Immature natural killer cell (primary cell): Measurements from ENCODE around the gene LBX2. TPM values are rescaled to one million over a fixed set of nuclear protein-coding genes. Genes with fewer than 3 reads are reported as not detected.

Experiments
- DNase-seq, 3 donors: peaks; one replicate each; pipeline ENCODE4 v3.0.0; 2022; ENCODE audit warnings: mixed read lengths in 1 of 3
- H3K27ac Mint-ChIP-seq, 6 donors: one replicate each; pipeline ENCODE4 v1.8.0; 2020; ENCODE audit warnings: mixed read lengths in 6 of 6, mild to moderate bottlenecking in 5 of 6, inconsistent platforms in 4 of 6, moderate library complexity in 3 of 6
- H3K27me3 Mint-ChIP-seq, 3 donors: one replicate each; pipeline ENCODE4 v1.8.0; 2020 to 2021; ENCODE audit warnings: low read depth in 3 of 3, mild to moderate bottlenecking in 3 of 3, mixed read lengths in 3 of 3, moderate library complexity in 3 of 3, inconsistent platforms in 1 of 3
- H3K36me3 Mint-ChIP-seq, 3 donors: one replicate each; pipeline ENCODE4 v1.8.0; 2020; ENCODE audit warnings: mixed read lengths in 3 of 3, inconsistent platforms in 2 of 3, mild to moderate bottlenecking in 2 of 3
- H3K4me1 Mint-ChIP-seq, 2 donors: one replicate each; pipeline ENCODE4 v1.8.0; 2020; ENCODE audit warnings: inconsistent platforms in 2 of 2, mild to moderate bottlenecking in 2 of 2, mixed read lengths in 2 of 2, moderate library complexity in 1 of 2
- H3K4me3 Mint-ChIP-seq, 5 donors: one replicate each; pipeline ENCODE4 v1.8.0; 2020; ENCODE audit warnings: mild to moderate bottlenecking in 5 of 5, mixed read lengths in 5 of 5, inconsistent platforms in 3 of 5, moderate library complexity in 3 of 5
- H3K9me3 Mint-ChIP-seq, 6 donors: one replicate each; pipeline ENCODE4 v1.8.0; 2020; ENCODE audit warnings: mild to moderate bottlenecking in 6 of 6, mixed read lengths in 6 of 6, inconsistent platforms in 4 of 6, moderate library complexity in 3 of 6
- polyA plus RNA-seq, 3 donors: library from polyadenylated mRNA; unstranded; fragments of 300-500 nt; fragmentation: Illumina TruSeq; gene quantifications; one replicate each; pipeline ENCODE4 v1.2.3, GENCODE V29; 2021

Gene LBX2
- polyA plus RNA-seq, 3 donors from 2014 or later, result not detected

- H3K4me3 Mint-ChIP-seq, result peak overlapping the region in 4 of 5 donors; percentile 42 to 87 (median 52)
- peaks cover 5 to 16% (median 13%) of the 10 kb centered on the region in 3 donors for H3K36me3 Mint-ChIP-seq
- H3K9me3 Mint-ChIP-seq, result no peaks in the 10 kb centered on the region
- peak overlapping the region in 2 of 6 donors; percentile 35 to 71 for H3K27ac Mint-ChIP-seq
- peaks cover 10 to 25% (median 16%) of the 10 kb centered on the region in 3 donors for H3K27me3 Mint-ChIP-seq
- H3K4me1 Mint-ChIP-seq, result peaks cover 68 to 69% of the 10 kb centered on the region in 2 donors
- DNase-seq, result no peak
Observed at GRCh38 chr2:74505448-74506246, 6.2 kb upstream of the LBX2 start.

GRCh38 chr2:74504591-74504990, 5.2 kb upstream of the LBX2 start:
- H3K4me3 Mint-ChIP-seq, result peak overlapping the region; percentile 82 to 90 (median 86)
- peaks cover 68 to 73% of the 10 kb centered on the region in 2 donors for H3K4me1 Mint-ChIP-seq
- peaks cover 10 to 21% (median 11%) of the 10 kb centered on the region in 3 donors for H3K27me3 Mint-ChIP-seq
- H3K27ac Mint-ChIP-seq, result peak overlapping the region; percentile 28 to 76 (median 56)
- no peak for DNase-seq
- peaks cover 5 to 16% (median 13%) of the 10 kb centered on the region in 3 donors for H3K36me3 Mint-ChIP-seq
- no peaks in the 10 kb centered on the region for H3K9me3 Mint-ChIP-seq

- Mint-ChIP-seq H3K27ac (peak overlapping the region; percentile 51 to 89 (median 80)), H3K27me3 (peaks cover 13 to 24% (median 13%) of the 10 kb centered on the region in 3 donors), H3K9me3 (no peaks in the 10 kb centered on the region), H3K4me3 (peak overlapping the region; percentile 82 to 90 (median 86)), H3K36me3 (peaks cover 5 to 16% (median 13%) of the 10 kb centered on the region in 3 donors), H3K4me1 (peaks cover 73 to 78% of the 10 kb centered on the region in 2 donors)
- DNase-seq, result no peak
Observed at GRCh38 chr2:74503506-74504475, 4.4 kb upstream of the LBX2 start.

- H3K4me3 Mint-ChIP-seq, result peak overlapping the region; percentile 82 to 90 (median 86)
- H3K4me1 Mint-ChIP-seq, result peaks cover 73 to 78% of the 10 kb centered on the region in 2 donors
- peaks cover 5 to 16% (median 13%) of the 10 kb centered on the region in 3 donors for H3K36me3 Mint-ChIP-seq
- peaks cover 16 to 22% (median 16%) of the 10 kb centered on the region in 3 donors for H3K27me3 Mint-ChIP-seq
- H3K27ac Mint-ChIP-seq, result peak overlapping the region; percentile 51 to 89 (median 80)
- no peaks in the 10 kb centered on the region for H3K9me3 Mint-ChIP-seq
- DNase-seq, result peak; percentile 56 to 64 (median 57)
Observed at GRCh38 chr2:74502720-74503505, 3.5 kb upstream of the LBX2 start.

- H3K9me3 Mint-ChIP-seq, result no peaks in the 10 kb centered on the region
- DNase-seq, result no peak
- peak overlapping the region; percentile 39 to 89 (median 78) for H3K27ac Mint-ChIP-seq
- H3K4me1 Mint-ChIP-seq, result peaks cover 73 to 78% of the 10 kb centered on the region in 2 donors
- H3K4me3 Mint-ChIP-seq, result peak overlapping the region; percentile 82 to 90 (median 86)
- peaks cover 3 to 16% (median 13%) of the 10 kb centered on the region in 3 donors for H3K36me3 Mint-ChIP-seq
- peaks cover 12 to 19% (median 13%) of the 10 kb centered on the region in 3 donors for H3K27me3 Mint-ChIP-seq
Observed at GRCh38 chr2:74502147-74502719, 2.8 kb upstream of the LBX2 start.

GRCh38 chr2:74501335-74502071, 2.1 kb upstream of the LBX2 start:
- H3K27ac Mint-ChIP-seq, result peak overlapping the region in 4 of 6 donors; percentile 17 to 83 (median 74)

GRCh38 chr2:74500578-74500946, 1.2 kb upstream of the LBX2 start:
- H3K4me1 Mint-ChIP-seq, result peaks cover 63 to 66% of the 10 kb centered on the region in 2 donors
- H3K4me3 Mint-ChIP-seq, result peak overlapping the region in 4 of 5 donors; percentile 38 to 86 (median 47)
- H3K27ac Mint-ChIP-seq, result no peak overlapping the region
- H3K9me3 Mint-ChIP-seq, result no peaks in the 10 kb centered on the region
- H3K36me3 Mint-ChIP-seq, result peaks cover 0 to 17% (median 10%) of the 10 kb centered on the region in 3 donors
- peaks cover 8 to 15% (median 10%) of the 10 kb centered on the region in 3 donors for H3K27me3 Mint-ChIP-seq
- no peak for DNase-seq

More at GRCh38 chr2:74501335-74502071, 2.1 kb upstream of the LBX2 start:
- DNase-seq, result no peak
- H3K36me3 Mint-ChIP-seq, result peaks cover under 1 to 13% (median 10%) of the 10 kb centered on the region in 3 donors
- H3K4me1 Mint-ChIP-seq, result peaks cover 66 to 71% of the 10 kb centered on the region in 2 donors
- no peaks in the 10 kb centered on the region for H3K9me3 Mint-ChIP-seq
- H3K4me3 Mint-ChIP-seq, result peak overlapping the region; percentile 76 to 90 (median 83)
- H3K27me3 Mint-ChIP-seq, result peaks cover 8 to 15% (median 10%) of the 10 kb centered on the region in 3 donors

- peak overlapping the region; percentile 21 to 86 (median 38) for H3K4me3 Mint-ChIP-seq
- no peak for DNase-seq
- peaks cover 59 to 62% of the 10 kb centered on the region in 2 donors for H3K4me1 Mint-ChIP-seq
- H3K36me3 Mint-ChIP-seq, result peaks cover 0 to 13% (median 8%) of the 10 kb centered on the region in 3 donors
- peaks cover 8 to 15% (median 10%) of the 10 kb centered on the region in 3 donors for H3K27me3 Mint-ChIP-seq
- no peak overlapping the region for H3K27ac Mint-ChIP-seq
- no peaks in the 10 kb centered on the region for H3K9me3 Mint-ChIP-seq
Observed at GRCh38 chr2:74499940-74500577, 656 bp upstream of the LBX2 start.

- Mint-ChIP-seq H3K36me3 (peaks cover 6 to 12% (median 7%) of the 10 kb centered on the region in 3 donors), H3K27ac (peak overlapping the region; percentile 35 to 92 (median 78))
Observed at GRCh38 chr2:74498500-74499266, 720 bp downstream of the LBX2 start.

GRCh38 chr2:74497777-74498499, 1.5 kb downstream of the LBX2 start:
- Mint-ChIP-seq H3K27me3 (peaks cover 5 to 15% (median 11%) of the 10 kb centered on the region in 3 donors), H3K27ac (peak overlapping the region; percentile 35 to 92 (median 78)), H3K9me3 (no peaks in the 10 kb centered on the region), H3K36me3 (peaks cover 6 to 14% (median 10%) of the 10 kb centered on the region in 3 donors), H3K4me3 (peak overlapping the region; percentile 90 to 98 (median 93)), H3K4me1 (peaks cover 38 to 41% of the 10 kb centered on the region in 2 donors)
- no peak for DNase-seq

More at GRCh38 chr2:74498500-74499266, 720 bp downstream of the LBX2 start:
- no peak for DNase-seq
- Mint-ChIP-seq H3K4me3 (peak overlapping the region; percentile 90 to 98 (median 93)), H3K4me1 (peaks cover 46 to 48% of the 10 kb centered on the region in 2 donors), H3K27me3 (peaks cover 8 to 15% (median 11%) of the 10 kb centered on the region in 3 donors), H3K9me3 (no peaks in the 10 kb centered on the region)
